NCI-H2196 treated with DMSO at 0.1 percent for 48 hours (cell line): Measurements from ENCODE around the gene AZU1.
A peak's percentile ranks its signal among the peaks of the same experiment; 100 is the strongest.
"Not testable (repeated sequence)": the region's sequence is repeated elsewhere in the genome, so short reads cannot be mapped to it uniquely, and the experiment has no call there.

Source experiments
- DNase-seq: peaks from one replicate; lab custom pipeline; 2025; ENCODE audit not compliant: unreplicated experiment; lab: John Stamatoyannopoulos, UW

AZU1 gene

DNA sequence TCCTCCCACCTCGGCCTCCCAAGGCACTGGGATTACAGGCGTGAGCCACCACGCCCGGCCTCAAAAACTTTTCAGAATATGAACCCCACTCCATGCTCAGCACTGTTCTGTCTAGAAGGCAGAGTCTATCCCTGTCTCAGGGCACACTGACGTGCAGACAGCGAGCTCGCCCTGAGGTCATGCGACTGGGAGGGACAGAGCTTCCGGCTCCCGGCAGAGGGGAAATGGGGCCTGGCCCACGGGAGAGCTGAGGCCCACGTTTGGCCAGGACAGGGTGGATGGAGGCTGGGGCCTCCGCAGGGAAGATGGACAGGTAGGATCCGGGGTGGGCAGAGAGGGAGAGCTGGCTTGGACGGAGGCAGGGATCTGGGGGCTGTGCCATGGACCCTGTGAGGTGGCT, 2.8 kb upstream of the AZU1 start:
- DNase-seq = no peak

DNA sequence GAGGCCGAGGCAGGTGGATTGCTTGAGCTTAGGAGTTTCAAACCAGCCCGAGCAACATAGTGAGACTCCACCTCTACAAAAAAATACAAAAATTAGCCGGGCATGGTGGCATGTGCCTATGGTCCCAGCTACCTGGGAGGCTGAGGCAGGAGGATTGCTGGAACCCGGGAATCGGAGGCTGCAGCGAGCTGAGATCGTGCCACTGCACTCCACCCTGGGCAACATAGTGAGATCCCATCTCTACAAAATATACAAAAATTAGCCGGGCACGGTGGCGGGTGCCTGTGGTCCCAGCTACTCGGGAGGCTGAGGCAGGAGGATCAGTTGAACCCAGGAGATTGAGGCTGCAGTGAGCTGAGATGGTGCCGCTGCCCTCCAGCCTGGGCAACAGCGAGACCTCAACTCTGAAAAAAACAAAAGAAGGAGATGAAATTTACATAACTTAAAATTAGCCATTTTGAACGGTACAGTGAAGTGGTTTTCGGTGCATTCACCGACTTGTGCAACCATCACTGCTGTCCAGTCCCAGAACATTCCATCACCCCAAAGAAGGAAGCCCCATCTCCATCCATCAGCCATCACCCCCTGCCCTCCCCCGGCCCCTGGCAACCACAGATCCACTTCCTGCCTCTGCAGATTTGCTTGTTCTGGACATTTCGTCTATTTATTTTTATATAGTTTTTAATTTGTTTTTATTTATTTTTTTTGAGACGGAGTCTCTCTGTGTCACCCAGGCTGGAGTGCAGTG, 1.6 kb upstream of the AZU1 start:
- no peak for DNase-seq

- no peak for DNase-seq
These were observed 325 bp upstream of the AZU1 start for GRCh38 chr19:827314-827709.

GRCh38 chr19:829129-829758, 1.6 kb downstream of the AZU1 start:
- DNase-seq = no peak

DNA sequence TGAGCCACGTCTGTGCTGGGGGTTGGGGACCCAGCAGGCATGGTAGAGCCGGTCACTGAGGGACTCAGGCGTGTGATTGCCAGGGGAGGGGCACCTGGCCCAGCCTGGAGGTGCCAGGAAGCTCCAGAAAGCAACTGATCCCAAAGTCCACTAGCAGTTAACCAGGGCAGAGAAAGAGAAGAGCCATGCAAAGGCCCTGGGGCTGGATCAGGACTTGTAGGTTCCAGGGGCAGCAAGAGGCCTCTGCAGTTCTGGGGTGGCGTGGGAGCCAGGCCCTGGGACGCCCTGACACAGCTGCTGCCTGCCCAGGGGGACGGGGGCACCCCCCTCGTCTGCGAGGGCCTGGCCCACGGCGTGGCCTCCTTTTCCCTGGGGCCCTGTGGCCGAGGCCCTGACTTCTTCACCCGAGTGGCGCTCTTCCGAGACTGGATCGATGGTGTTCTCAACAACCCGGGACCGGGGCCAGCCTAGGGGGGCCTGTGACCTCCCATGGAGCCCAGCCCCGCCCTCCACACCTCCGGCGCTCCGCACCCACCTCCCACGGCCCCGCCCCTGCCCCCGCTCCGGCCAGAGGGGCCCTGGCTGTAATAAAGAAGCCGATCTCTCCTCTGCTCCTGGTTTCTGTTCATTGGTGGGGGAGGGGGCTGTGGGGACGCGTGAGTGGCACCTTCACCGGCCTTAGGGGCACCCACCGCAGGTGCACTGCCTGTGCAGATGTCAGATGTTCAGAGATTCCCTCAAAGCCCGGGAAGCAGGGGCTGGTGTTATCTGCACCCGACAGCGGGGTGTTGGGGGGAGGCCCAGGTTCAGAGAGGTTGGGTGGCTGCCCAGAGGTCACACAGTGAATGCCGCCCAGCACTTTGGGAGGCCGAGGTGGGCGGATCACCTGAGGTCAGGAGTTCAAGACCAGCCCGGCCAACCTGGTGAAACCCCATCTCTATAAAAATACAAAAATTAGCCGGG, 4.1 kb downstream of the AZU1 start:
- no peak for DNase-seq

GRCh38 chr19:834216-834615, 6.6 kb downstream of the AZU1 start:
- no peak for DNase-seq

GRCh38 chr19:835210-835810, 7.7 kb downstream of the AZU1 start:
- DNase-seq = no peak

GRCh38 chr19:840519-841206, 13.0 kb downstream of the AZU1 start, which contains the start of gene PRTN3:
TSS of gene PRTN3 (plus strand) at chr19:840999. CDS start at chr19:841009, 10 bp downstream.
- no peak for DNase-seq

DNA sequence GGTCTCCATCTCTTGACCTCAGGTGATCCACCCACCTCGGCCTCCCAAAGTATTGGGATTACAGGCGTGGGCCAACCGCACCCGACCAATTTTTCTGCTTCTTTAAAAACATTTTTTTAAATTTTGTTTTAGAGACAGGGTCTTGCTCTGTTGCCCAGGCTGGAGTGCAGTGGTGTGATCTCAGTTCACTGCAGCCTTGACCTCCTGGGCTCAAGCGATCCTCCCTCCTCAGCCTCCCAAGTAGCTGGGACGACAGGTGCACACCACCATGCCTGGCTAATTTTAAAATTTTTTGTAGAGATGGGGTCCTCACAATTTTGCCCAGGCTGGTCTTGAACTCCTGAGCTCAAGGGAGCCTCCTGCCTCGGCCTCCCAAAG, 15.2 kb downstream of the AZU1 start:
- DNase-seq = not testable (repeated sequence)

- DNase-seq = no peak
These were observed 15.7 kb downstream of the AZU1 start for GRCh38 chr19:843180-843835.

- DNase-seq = peak; percentile 41
These were observed 16.4 kb downstream of the AZU1 start for GRCh38 chr19:843836-844545.

GRCh38 chr19:844546-844971, 16.9 kb downstream of the AZU1 start:
- DNase-seq = no peak

DNA sequence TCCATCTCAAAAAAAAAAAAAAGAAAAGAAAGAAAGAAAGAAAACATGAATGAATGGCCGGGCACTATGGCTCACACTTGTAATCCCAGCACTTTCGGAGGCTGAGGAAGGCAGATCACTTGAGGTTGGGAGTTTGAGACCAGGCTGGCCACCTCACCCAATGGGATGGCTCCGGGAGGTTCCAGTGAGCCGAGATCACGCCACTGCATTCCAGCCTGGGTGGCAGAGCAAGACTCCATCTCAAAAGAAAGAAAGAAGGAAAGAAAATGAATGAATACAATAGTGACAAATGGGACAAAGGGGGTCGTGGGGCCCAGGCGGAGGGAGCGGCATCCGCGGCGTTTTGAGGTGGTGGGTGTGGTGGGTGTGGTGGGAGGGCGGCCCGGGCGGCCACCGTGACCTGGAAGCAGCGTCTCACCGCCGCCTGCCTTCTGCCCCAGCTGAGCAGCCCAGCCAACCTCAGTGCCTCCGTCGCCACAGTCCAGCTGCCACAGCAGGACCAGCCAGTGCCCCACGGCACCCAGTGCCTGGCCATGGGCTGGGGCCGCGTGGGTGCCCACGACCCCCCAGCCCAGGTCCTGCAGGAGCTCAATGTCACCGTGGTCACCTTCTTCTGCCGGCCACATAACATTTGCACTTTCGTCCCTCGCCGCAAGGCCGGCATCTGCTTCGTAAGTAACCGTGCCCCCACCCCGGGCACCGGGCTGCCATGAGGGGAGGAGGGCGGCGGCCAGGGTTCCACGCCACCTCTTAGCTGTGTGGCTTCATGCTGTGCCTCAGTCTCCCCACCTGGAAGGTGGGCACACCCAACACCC, 18.3 kb downstream of the AZU1 start:
- DNase-seq = no peak

- no peak for DNase-seq
These were observed 20.8 kb downstream of the AZU1 start for GRCh38 chr19:848386-848921.

GRCh38 chr19:849195-849594, 21.6 kb downstream of the AZU1 start:
- not testable (repeated sequence) for DNase-seq

DNA sequence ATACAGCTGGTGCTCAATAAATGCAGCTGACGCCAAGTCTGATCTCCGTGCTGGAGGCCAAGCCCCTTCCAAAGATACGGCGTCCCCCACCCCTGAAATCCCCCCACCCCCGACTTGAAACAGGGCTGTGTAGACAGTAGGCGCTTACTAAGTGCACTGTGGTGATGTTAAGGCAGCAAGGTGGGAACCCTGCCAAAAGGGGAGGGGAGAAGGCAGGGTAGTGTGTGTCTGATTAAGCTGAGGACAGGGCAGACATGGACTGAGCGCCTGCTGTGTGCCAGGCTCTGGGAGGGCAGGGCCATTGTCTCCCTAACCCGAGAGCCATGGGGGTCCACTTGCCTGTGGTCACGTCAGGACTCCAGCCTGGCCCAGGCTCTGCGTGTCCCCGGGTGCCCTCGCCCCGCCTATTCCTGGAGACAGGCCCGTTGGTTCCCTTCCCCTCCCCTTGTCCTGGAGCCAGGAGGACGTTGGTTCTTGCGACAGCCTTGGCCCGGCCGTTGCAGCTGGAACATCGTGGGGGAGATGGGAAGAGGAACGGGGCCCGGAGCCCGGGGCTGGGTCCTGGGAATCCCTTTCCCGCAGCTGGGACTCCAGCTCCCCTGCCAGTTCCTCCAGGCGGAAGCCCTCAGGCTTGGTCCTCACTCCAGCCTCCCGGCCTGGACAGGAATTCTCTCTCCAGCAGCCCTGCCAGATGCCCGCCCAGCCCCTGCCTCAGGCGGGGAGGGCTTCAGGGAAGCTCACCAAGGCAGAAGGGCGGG, 22.8 kb downstream of the AZU1 start:
- peak; percentile 76 for DNase-seq

DNA sequence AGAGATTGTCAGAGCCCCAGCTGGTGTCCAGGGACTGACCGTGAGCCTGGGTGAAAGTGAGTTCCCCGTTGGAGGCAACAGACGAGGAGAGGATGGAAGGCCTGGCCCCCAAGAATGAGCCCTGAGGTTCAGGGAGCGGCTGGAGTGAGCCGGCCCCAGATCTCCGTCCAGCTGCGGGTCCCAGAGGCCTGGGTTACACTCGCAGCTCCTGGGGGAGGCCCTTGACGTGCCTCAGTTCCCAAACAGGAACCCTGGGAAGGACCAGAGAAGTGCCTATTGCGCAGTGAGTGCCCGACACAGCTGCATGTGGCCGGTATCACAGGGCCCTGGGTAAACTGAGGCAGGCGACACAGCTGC, 23.3 kb downstream of the AZU1 start:
- no peak for DNase-seq
